ENCODE results near the gene CCR5AS.

GRCh38 chr3:46410669-46411068 is 3.8 kb upstream of the CCR5AS start:
- no peak for TF ChIP-seq CTCF (IDR thresholded peaks at IDR 0.05; ENCODE audit: poor library complexity, severe bottlenecking)
- TF ChIP-seq SMC3 (conservative IDR thresholded peaks at IDR 0.05; ENCODE audit: poor library complexity) = no peak
- no peak for TF ChIP-seq EZH2 (IDR thresholded peaks at IDR 0.05; ENCODE audit: borderline replicate concordance, insufficient read depth, low read length, poor library complexity, severe bottlenecking)
- no peak for TF ChIP-seq REST (IDR thresholded peaks at IDR 0.05; ENCODE audit: borderline replicate concordance)
- TF ChIP-seq POLR2AphosphoS5 (IDR thresholded peaks at IDR 0.05) = no peak
- TF ChIP-seq EP300 (conservative IDR thresholded peaks at IDR 0.05; ENCODE audit: poor library complexity, severe bottlenecking) = no peak
- no peak for TF ChIP-seq TAF1 (IDR thresholded peaks at IDR 0.05; ENCODE audit: low read depth)
